Mammary epithelial cell (primary cell): Measurements from ENCODE around the gene PHLDA2.

Source experiments
- EZH2 ChIP-seq: IDR thresholded peaks from 2 replicates; pipeline ENCODE4 v1.6.1; 2012; ENCODE audit warnings: low read length, inconsistent platforms, borderline replicate concordance
- TF ChIP-seq, protein P1 (sequence below), 2 donors: IDR thresholded peaks in 1 of 2; conservative IDR thresholded peaks in 1 of 2; 2 replicates each; pipeline ENCODE4 v1.5.1; 2011 to 2012; ENCODE audit warnings: inconsistent platforms in 2 of 2, low read length in 2 of 2, mild to moderate bottlenecking in 2 of 2, control low read depth in 1 of 2, low read depth in 1 of 2; ENCODE audit not compliant: insufficient read depth in 1 of 2; ENCODE audit errors: extremely low read depth in 1 of 2

DNA sequence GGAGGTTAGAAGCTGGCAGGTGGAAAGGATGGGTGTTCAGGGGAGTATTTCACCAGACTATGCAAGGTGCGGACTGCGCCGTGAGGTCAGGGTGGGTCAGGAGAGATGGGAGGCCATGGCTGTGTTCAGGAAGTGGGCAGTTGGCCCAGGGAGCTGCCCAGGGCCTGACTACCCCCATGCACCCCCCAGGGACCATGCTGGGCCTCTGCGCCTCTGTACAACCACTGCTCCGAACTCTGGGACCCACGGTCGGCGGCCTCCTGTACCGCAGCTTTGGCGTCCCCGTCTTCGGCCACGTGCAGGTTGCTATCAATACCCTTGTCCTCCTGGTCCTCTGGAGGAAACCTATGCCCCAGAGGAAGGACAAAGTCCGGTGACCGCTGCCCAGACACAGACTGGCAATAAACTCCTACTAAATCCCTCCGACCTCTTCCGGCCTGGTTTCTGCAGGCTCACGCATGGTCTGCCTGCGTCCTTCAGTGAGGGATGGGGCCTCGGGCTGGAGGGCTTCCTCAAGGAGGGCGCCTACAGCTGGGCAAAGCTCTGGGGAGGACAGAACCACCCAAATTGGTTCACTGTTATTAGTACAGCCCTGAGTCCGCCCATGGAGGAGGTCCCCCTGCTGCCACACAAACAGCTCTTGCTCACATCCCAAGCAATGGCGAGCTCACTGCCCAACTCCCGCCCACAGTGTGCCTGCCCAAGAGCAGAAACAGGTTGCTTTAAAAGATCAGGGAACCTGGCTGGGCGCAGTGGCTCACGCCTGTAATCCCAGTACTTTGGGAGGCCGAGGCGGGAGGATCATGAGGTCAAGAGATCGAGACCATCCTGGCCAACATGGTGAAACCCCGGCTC lies 4.2 kb downstream of the PHLDA2 start:
- TF ChIP-seq, protein P1, sequence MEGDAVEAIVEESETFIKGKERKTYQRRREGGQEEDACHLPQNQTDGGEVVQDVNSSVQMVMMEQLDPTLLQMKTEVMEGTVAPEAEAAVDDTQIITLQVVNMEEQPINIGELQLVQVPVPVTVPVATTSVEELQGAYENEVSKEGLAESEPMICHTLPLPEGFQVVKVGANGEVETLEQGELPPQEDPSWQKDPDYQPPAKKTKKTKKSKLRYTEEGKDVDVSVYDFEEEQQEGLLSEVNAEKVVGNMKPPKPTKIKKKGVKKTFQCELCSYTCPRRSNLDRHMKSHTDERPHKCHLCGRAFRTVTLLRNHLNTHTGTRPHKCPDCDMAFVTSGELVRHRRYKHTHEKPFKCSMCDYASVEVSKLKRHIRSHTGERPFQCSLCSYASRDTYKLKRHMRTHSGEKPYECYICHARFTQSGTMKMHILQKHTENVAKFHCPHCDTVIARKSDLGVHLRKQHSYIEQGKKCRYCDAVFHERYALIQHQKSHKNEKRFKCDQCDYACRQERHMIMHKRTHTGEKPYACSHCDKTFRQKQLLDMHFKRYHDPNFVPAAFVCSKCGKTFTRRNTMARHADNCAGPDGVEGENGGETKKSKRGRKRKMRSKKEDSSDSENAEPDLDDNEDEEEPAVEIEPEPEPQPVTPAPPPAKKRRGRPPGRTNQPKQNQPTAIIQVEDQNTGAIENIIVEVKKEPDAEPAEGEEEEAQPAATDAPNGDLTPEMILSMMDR (conservative IDR thresholded peaks at IDR 0.05 in 1 of 2, IDR thresholded peaks at IDR 0.05 in 1 of 2; ENCODE audit: extremely low read depth in 1 of 2, insufficient read depth in 1 of 2, low read depth in 1 of 2, low read length in 2 of 2): no peak
- TF ChIP-seq EZH2: no peak
